ENCODE measurements around the gene POLRMT. TPM values are rescaled to one million over a fixed set of nuclear protein-coding genes. Genes with fewer than 3 reads are reported as not detected.
A peak's percentile ranks its signal among the peaks of the same experiment; 100 is the strongest.

Gene POLRMT
- total RNA-seq, 4 donors from 2014 or later, result 33.8 to 119 (median 70.5) TPM

- Histone ChIP-seq H3K27me3 (peaks cover 0 to 3% of the 10 kb centered on the region in 2 donors), H3K4me1 (peaks cover 3 to 42% (median 13%) of the 10 kb centered on the region in 4 donors), H3K27ac (peak overlapping the region; percentile 76 to 96 (median 91)), H3K36me3 (no peaks in the 10 kb centered on the region), H3K9me3 (no peaks in the 10 kb centered on the region), H3K4me3 (peak overlapping the region; percentile 72 to 95 (median 85))
- DNase-seq, result peak in 2 of 3 donors; percentile 64 to 66
- TF ChIP-seq CTCF (IDR thresholded peaks at IDR 0.05) (no peak), POLR2A (IDR thresholded peaks at IDR 0.05) (no peak)
Measured at GRCh38 chr19:679418-680286, 46.3 kb upstream of the POLRMT start.

- H3K4me3 ChIP-seq, result peak overlapping the region in 2 of 4 donors; percentile 84 to 86
- no peak for DNase-seq
- TF ChIP-seq CTCF (IDR thresholded peaks at IDR 0.05) (no peak), POLR2A (IDR thresholded peaks at IDR 0.05) (no peak)
- peak overlapping the region in 3 of 4 donors; percentile 90 to 96 (median 92) for H3K27ac ChIP-seq
- no peaks in the 10 kb centered on the region for H3K36me3 ChIP-seq
- H3K4me1 ChIP-seq, result peaks cover 3 to 42% (median 13%) of the 10 kb centered on the region in 4 donors
- H3K27me3 ChIP-seq, result peaks cover 0 to 3% of the 10 kb centered on the region in 2 donors
- H3K9me3 ChIP-seq, result no peaks in the 10 kb centered on the region
Measured at GRCh38 chr19:678791-679388, 45.6 kb upstream of the POLRMT start.

- peaks cover 3 to 42% (median 13%) of the 10 kb centered on the region in 4 donors for H3K4me1 ChIP-seq
- H3K27ac ChIP-seq, result peak overlapping the region; percentile 60 to 86 (median 73)
- no peaks in the 10 kb centered on the region for H3K9me3 ChIP-seq
- TF ChIP-seq CTCF (IDR thresholded peaks at IDR 0.05) (no peak), POLR2A (IDR thresholded peaks at IDR 0.05) (no peak)
- H3K4me3 ChIP-seq, result peak overlapping the region in 3 of 4 donors; percentile 32 to 52 (median 50)
- no peaks in the 10 kb centered on the region for H3K36me3 ChIP-seq
- no peak for DNase-seq
- H3K27me3 ChIP-seq, result peaks cover 0 to 3% of the 10 kb centered on the region in 2 donors
Measured at GRCh38 chr19:677601-678436, 44.5 kb upstream of the POLRMT start.

GRCh38 chr19:677201-677600 is 43.9 kb upstream of the POLRMT start:
- peaks cover 0 to 3% of the 10 kb centered on the region in 2 donors for H3K27me3 ChIP-seq
- no peaks in the 10 kb centered on the region for H3K9me3 ChIP-seq
- no peaks in the 10 kb centered on the region for H3K36me3 ChIP-seq
- peaks cover 3 to 42% (median 13%) of the 10 kb centered on the region in 4 donors for H3K4me1 ChIP-seq
- peak overlapping the region; percentile 31 to 52 (median 41) for H3K4me3 ChIP-seq
- TF ChIP-seq CTCF (IDR thresholded peaks at IDR 0.05) (no peak), POLR2A (IDR thresholded peaks at IDR 0.05) (no peak)
- H3K27ac ChIP-seq, result peak overlapping the region; percentile 60 to 86 (median 73)
- peak in 1 of 3 donors; percentile 64 for DNase-seq

Data from Peyer's patch (tissue), 4 donors.